ENCODE measurements around the gene GRHPR. TPM values are rescaled to one million over a fixed set of nuclear protein-coding genes. Genes with fewer than 3 reads are reported as not detected.

GRHPR gene
- total RNA-seq, 1 donor from 2014 or later = 84.3 TPM

GRCh38 chr9:37399336-37399735 lies 23.2 kb upstream of the GRHPR start:
- Mint-ChIP-seq H3K9me3 (ENCODE audit: low read depth) (no peaks in the 10 kb centered on the region), H3K4me3 (ENCODE audit: unreplicated experiment) (no peak overlapping the region), H3K4me1 (ENCODE audit: low read depth) (no peaks in the 10 kb centered on the region), H3K27me3 (ENCODE audit: low read depth) (peaks cover 6% of the 10 kb centered on the region), H3K36me3 (ENCODE audit: low read depth) (no peaks in the 10 kb centered on the region), H3K27ac (ENCODE audit: unreplicated experiment) (no peak overlapping the region)
- no peak for DNase-seq (ENCODE audit: low spot score)
- no peak for TF ChIP-seq CTCF (IDR thresholded peaks at IDR 0.05)

- no peaks in the 10 kb centered on the region for H3K9me3 Mint-ChIP-seq (ENCODE audit: low read depth)
- TF ChIP-seq CTCF (IDR thresholded peaks at IDR 0.05) = no peak
- no peaks in the 10 kb centered on the region for H3K27me3 Mint-ChIP-seq (ENCODE audit: low read depth)
- peaks cover 5% of the 10 kb centered on the region for H3K4me1 Mint-ChIP-seq (ENCODE audit: low read depth)
- no peak for DNase-seq (ENCODE audit: low spot score)
- H3K27ac Mint-ChIP-seq (ENCODE audit: unreplicated experiment) = no peak overlapping the region
- H3K36me3 Mint-ChIP-seq (ENCODE audit: low read depth) = no peaks in the 10 kb centered on the region
- no peak overlapping the region for H3K4me3 Mint-ChIP-seq (ENCODE audit: unreplicated experiment)
Observed at GRCh38 chr9:37404590-37404989, 17.9 kb upstream of the GRHPR start.

GRCh38 chr9:37405350-37405749 lies 17.1 kb upstream of the GRHPR start:
- Mint-ChIP-seq H3K4me1 (ENCODE audit: low read depth) (peaks cover 5% of the 10 kb centered on the region), H3K27me3 (ENCODE audit: low read depth) (no peaks in the 10 kb centered on the region), H3K36me3 (ENCODE audit: low read depth) (no peaks in the 10 kb centered on the region), H3K9me3 (ENCODE audit: low read depth) (no peaks in the 10 kb centered on the region), H3K4me3 (ENCODE audit: unreplicated experiment) (no peak overlapping the region), H3K27ac (ENCODE audit: unreplicated experiment) (no peak overlapping the region)
- DNase-seq (ENCODE audit: low spot score) = no peak
- TF ChIP-seq CTCF (IDR thresholded peaks at IDR 0.05) = no peak

- no peaks in the 10 kb centered on the region for H3K36me3 Mint-ChIP-seq (ENCODE audit: low read depth)
- peaks cover 5% of the 10 kb centered on the region for H3K4me1 Mint-ChIP-seq (ENCODE audit: low read depth)
Observed at GRCh38 chr9:37405764-37406380, 16.6 kb upstream of the GRHPR start.

More at GRCh38 chr9:37405764-37406380, 16.6 kb upstream of the GRHPR start:
- no peak for DNase-seq (ENCODE audit: low spot score)
- no peak for TF ChIP-seq CTCF (IDR thresholded peaks at IDR 0.05)
- Mint-ChIP-seq H3K4me3 (ENCODE audit: unreplicated experiment) (no peak overlapping the region), H3K9me3 (ENCODE audit: low read depth) (no peaks in the 10 kb centered on the region), H3K27ac (ENCODE audit: unreplicated experiment) (no peak overlapping the region), H3K27me3 (ENCODE audit: low read depth) (no peaks in the 10 kb centered on the region)
